Loucy (cell line): ENCODE data around the gene IGSF11.

Experiments
- CTCF ChIP-seq: fragments of 200-600 bp; sonication (generic); conservative IDR thresholded peaks from 2 replicates; pipeline ENCODE4 v1.5.1; 2014; ENCODE audit warnings: mild to moderate bottlenecking, antibody characterized with exemption, low read length
- EZH2phosphoT487 ChIP-seq: fragments of 200-600 bp; IDR thresholded peaks from 2 replicates; pipeline ENCODE4 v1.6.1; 2018; ENCODE audit warnings: antibody characterized with exemption, mild to moderate bottlenecking, moderate library complexity, borderline replicate concordance

GRCh38 chr3:118868051-118868450 is 166.6 kb downstream of the IGSF11 start:
- TF ChIP-seq CTCF (no peak), EZH2phosphoT487 (no peak)
